Limb (tissue), 2 donors: ENCODE measurements around the gene TRAF5.
A peak's percentile ranks its signal among the peaks of the same experiment; 100 is the strongest.
"Not testable (repeated sequence)": the region's sequence is repeated elsewhere in the genome, so short reads cannot be mapped to it uniquely, and the experiment has no call there.

Experiments
- DNase-seq, 2 donors: peaks; one replicate each; pipeline ENCODE4 v3.0.0-alpha.2; 2016; ENCODE audit errors: extremely low spot score in 2 of 2

TRAF5 gene

DNA sequence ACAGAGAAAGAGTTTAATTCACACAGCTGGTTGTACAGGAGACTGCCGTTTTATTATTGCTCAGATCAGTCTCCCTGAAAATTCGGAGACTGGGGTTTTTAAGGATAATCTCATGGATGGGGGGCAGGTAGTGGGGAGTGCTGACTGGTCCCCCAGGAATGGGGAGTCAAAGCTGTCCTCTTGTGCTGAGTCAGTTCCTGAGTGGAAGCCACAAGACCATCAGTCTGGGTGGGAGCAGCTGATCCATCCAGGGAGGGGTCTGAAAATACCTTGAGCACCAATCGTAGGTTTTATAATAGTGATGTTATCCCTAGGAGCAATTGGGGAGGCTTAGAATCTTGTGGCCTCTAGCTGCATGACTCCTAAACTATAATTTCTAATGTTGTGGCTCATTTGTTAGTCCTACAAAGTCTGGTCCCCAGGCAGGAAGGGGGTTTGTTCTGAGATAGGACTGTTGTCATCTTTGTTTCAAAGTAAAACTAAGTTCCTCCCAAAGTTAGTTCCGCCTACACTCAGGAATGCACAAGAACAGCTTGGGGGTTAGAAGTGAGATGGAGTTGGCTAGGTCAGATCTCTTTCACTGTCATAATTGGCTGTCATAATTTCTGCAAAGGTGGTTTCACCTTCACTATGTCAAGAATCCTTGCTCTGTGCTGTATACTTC lies 50.3 kb downstream of the TRAF5 start:
- peak in 1 of 2 donors; percentile 6 for DNase-seq

DNA sequence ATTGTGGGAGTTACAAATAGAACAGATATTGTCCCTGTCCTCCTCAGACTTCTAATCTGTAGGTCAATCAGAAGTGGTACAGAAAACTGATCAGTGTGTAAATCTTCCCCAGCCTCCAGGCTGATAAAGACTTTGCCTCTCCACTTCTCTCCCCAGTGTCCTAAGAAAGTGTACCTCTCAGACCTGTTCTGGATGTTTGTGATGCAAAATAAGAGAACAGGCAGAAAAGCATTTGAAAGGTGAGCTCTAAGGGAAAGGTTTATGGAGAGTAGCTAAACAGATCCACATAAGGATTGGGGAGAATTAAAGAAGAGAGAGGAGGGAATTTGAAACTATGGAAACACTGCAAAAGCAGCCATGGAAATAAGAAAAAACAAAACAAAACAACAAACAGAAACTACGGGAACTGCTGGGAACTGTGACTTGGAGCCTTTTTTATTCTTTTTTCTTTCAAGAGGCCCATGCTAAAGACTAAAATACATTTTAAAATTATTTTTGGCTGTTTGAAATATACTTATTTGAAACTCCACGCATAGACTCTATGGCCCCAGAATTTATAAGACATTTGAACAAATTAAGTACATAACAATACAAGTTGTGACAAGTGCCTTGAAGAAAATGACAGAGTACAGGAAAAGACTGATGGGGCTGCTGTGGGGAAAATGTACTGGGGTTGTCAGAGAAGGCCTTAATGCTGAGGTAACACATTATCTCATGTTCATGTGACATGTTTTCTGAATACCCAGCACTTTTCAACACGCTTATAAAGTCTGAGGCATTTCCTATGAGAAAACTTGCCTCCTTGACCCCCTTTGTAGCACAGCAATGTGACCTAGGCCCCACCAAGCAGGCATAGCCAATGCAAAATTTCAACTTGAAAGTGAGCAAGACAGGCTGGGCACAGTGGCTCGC lies 51.2 kb downstream of the TRAF5 start:
- DNase-seq: peak in 1 of 2 donors; percentile 32

DNA sequence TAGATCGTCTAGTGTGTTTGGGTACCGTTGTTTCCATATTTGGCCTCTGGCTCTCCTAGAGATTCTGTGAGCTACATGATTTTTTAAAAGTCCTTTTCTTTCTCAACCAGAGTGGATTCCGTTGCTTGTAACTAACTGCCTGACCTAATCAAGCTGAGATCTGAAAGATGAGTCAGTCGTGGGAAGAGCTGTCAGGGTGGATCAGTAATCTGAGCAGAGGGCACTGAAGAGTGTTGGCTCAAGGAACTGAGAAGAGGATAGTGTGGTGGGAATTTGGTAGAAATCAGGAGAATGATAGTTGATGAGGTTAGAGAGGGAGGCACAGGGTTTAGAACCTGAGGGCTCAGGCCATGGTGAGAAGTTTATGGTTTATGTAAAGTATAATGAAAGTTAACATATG lies 52.2 kb downstream of the TRAF5 start:
- no peak for DNase-seq

DNA sequence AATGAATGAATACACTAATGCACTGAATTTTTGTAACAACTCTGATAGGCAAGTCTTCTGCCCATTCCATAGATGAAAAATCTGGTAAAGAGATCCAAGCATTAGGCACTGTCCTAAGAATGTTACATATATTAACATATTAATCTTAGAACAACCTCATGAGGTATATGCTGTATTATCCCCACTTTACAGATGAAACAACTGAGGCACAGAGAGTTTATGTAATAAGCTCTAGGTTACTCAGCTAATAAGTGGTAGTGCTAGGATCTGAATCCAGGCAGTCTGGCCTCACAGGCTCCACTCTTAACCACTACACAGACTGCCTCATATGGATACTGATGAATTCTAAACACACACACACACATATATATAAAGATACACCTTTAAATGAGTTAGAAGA lies 52.8 kb downstream of the TRAF5 start:
- DNase-seq: no peak

DNA sequence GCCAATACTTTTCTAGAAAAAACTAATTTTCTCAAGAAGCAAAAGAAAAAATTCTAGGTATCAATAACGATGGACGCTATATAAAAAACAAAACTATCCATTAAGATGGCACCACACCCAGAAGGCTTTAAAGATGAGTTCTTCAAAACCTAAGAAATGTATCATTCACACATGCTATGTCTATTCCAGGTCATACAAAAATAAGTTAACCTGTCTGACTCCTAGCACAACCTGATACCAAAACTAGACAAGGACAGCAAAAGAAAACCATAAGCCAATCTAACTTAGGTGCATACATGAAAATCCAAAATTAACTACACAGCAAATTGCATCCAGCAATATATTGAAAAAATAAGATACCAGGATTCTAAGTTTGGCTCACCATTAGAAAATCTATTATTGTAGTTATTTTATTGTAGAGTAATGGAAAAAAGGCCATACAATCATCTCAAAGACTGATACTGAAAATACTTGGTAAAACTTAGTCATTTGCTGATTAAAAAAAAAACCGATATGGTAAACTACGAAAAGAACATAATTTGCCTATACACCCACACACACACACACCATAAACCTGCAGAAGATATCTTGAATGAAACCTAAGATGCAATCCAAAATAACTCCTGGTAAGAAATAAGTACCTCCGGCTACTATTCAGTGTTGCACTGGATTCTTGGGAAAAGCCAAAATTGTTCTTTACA lies 55.0 kb downstream of the TRAF5 start:
- peak in 1 of 2 donors; percentile 3 for DNase-seq

DNA sequence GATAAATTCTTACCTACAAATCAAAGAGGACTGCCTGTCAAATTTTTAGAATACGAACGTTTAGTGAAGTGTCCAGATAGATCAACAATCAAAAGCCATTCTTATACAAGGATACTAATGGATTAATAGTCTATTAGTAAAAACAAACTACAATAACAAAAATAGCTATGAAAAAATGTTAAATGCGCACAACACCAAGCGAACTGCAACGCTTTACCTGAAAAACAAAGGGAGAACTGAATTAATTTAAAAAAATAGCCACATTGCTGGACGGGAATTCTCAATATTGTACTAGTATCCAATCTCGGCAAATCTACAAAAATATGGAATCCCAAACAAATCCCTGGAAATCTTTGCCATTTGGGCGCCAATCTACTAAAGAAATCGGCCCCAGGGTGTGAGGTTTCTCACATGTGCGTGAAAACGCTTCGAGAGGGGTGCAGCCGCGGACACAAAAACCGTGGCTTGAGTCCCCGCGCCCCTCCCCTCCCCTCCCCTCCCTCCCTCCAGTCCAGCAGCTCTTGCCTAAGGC lies 55.6 kb downstream of the TRAF5 start:
- peak in 1 of 2 donors; percentile 1 for DNase-seq

DNA sequence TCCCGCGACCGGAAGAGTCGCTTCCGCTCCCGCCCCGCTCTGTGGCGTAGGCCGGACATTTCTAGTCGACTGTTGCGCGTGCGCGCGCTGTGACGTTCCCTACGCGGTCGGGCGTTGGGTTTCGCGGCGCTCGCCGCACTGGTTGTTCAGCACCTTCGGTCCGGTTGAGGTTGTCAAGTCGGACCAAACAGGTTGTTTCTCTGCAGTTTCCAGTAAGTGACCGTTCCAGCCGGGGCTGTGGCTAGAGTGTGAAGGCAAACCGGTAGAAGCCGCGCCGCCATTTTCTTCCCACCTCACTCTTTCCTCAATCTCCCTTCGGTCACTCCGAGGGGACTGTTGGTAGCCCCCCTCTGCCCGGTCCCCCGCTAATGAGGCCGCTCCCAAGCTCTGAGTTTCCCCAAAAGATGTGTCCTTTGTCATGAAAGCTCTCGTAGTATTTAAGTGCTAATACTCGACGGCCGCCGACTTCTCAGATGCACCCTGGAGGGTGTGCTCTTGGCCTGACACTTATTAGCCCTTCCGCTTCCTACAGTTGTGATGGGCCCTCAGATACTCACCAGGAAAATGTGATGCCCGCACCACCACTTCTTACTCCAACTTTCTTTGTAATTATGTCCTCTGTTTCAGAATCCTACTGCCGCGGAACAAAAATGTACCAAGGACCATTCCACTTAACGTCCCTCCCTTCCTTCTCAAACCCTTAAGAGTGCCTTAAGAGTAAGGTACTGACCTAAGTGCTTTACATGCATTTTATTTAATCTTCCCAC lies 56.3 kb downstream of the TRAF5 start:
- peak; percentile 93 to 95 for DNase-seq

DNA sequence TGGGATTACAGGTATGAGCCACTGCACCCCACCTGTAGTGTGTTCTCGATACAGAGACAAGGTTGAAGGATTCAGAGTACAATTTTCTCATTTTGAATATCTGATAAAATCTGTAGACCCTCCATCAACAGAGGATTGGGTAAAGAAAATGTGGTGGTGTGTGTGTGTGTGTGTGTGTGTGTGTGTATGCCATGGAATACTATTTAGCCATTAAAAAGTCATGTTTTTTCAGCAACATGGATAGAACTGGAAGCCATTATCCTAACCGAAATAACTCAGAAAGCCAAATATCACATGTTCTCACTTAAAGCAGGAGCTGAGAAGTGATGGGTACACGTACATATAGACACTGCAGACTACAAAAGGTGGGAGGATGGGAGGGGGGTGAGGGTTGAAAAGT lies 57.9 kb downstream of the TRAF5 start:
- DNase-seq: no peak

DNA sequence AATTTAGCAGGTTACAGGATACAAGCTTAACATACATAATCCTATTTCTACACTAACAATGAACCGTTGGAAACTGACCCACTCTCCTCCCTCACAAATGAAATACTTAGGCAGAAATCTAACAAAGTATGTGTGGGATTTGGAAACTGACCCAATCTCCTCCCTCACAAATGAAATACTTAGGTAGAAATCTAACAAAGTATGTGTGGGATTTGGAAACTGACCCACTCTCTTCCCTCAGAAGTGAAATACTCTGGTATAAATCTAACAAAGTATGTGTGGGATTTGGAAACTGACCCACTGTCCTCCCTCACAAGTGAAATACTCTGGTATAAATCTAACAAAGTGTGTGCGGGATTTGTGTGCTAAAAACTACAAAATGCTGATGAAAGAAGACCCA lies 60.3 kb downstream of the TRAF5 start:
- no peak for DNase-seq

DNA sequence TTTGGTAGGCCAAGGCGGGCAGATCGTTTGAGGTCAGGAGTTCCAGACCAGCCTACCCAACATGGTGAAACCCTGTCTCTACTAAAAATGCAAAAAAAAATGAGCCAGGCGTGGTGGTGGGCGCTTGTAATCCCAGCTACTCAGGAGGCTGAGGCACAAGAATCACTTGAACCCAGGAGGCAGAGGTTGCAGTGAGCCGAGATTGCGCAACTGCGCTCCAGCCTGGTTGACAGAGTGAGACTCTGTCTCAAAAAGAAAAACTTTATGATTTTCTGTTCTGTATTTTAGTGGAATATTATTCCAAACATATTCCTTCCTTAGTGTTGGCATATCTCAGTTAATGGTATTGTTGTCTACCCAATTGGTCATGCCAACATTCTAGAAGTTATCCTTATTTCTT lies 64.2 kb downstream of the TRAF5 start:
- DNase-seq: not testable (repeated sequence)

DNA sequence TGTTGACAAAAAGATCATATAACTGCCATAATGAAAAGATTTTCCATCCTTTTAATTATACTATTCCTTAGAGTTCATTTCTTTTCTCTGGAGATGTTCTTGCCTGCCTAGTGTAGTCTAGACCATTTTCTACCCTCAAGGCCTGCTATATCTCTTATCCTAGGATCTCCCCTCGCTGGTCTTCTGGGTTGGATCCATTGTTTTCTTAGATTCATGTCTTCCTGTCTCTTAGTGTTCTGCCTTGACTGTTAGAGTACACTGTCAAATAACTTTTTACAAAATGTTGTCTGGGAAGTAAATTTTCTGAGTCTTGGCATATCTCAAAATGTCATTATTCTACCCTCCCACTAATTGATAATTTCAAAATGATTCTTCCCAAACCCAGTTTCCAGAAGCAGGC lies 66.6 kb downstream of the TRAF5 start:
- no peak for DNase-seq

DNA sequence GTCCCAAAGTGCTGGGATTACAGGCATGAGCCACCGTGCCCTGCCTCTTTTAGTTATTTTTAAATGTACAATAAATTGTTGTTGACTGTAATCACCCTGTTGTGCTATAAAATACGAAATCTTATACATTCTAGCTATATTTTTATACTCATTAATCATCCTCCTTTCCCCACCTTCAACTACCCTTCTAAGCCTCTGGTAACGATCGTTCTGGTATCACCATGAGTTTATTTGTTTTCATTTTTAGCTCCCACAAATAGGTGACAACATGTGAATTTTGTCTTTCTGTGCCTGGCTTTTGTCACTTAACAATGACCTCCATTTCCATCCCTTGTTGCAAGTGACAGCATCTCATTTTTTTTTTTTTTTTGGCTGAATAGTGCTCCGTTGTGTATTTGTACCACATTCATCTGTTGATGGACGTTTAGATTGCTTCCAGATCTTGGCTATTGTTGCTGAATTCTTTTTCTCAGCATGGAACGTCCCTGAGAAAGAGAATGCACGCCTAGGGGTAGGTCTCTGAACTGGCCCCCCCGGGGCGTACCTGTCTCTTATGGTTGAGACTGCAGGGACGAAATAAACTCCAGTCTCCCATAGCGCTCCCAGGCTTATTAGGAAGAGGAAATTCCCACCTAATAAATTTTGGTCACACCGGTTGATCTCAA lies 71.8 kb downstream of the TRAF5 start:
- DNase-seq: not testable (repeated sequence)

DNA sequence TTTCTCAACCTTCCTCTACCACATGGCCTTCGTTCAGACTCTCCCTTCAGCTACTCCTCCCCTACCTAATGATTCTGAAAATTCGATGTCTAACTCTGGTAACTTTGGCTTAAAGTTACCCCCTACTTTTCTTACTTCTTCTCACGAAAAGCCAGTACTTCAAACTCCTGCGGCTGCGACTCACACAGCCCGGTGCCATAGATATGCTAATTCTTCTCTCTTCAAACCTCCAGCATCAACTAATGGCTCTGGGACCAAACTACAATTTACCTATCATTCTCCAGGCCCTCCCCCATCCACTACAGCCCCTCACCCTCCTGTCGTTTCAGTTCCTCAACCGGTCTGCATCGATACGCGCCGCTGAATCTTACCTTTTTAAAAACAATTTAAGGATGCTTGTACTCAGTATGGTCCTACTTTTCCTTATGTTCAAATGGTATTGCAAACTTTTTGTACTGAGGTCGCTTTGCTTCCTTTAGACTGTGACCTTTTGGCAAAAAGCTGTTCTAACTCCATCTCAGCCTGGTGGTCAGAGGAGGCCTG lies 73.3 kb downstream of the TRAF5 start:
- not testable (repeated sequence) for DNase-seq

DNA sequence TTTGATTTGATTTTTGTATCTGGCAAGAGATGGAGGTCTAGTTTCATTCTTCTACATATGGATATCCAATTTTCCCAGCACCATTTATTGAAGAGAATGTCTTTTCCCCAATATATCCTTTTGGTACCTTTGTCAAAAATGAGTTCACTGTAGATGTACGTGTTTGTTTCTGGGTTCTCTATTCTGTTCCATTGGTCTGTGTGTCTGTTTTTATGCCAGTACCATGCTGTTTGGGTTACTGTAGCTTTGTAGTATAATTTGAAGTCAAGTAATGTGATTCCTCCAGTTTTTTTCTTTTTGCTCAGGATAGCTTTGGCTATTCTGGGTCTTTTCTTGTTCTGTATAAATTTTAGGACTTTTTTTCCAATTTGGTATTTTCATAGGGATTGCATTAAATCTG lies 75.1 kb downstream of the TRAF5 start:
- not testable (repeated sequence) for DNase-seq

DNA sequence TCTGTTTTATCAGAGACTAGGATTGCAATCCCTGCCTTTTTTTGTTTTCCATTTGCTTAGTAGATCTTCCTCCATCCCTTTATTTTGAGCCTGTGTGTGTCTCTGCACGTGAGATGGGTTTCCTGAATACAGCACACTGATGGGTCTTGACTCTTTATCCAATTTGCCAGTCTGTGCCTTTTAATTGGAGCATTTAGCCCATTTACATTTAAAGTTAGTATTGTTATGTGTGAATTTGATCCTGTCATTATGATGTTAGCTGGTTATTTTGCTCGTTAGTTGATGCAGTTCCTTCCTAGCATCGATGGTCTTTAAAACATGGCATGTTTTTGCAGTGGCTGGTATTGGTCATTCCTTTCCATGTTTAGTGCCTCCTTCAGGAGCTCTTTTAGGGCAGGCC lies 79.5 kb downstream of the TRAF5 start:
- DNase-seq: not testable (repeated sequence)

DNA sequence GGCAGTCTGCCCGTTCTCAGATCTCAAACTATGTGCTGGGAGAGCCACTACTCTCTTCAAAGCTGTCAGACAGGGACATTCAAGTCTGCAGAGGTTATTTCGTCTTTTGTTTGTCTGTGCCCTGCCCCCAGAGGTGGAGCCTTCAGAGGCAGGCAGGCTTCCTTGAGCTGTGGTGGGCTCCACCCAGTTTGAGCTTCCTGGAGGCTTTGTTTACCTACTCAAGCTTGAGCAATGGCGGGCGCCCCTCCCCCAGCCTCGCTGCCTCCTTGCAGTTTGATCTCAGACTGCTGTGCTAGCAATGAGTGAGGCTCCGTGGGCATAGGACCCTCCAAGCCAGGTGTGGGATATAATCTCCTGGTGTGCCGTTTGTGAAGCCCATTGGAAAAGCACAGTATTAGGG lies 81.1 kb downstream of the TRAF5 start:
- DNase-seq: not testable (repeated sequence)

DNA sequence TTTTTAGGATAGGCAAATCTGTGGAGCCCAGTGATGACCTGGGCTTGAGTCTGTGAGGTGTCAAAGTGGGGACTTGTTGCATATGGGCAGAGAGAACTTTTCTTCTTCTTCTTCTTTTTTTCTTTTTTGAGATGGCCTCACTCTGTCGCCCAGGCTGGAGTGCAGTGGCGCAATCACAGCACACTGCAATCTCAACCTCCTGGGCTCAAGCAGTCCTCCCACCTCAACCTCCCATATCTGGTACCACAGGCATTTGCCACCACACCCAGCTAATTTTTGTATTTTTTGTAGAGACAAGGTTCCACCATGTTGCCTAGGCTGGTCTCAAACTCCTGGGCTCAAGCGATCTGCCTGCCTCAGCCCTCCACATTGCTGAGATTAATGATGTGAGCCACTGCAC lies 85.0 kb downstream of the TRAF5 start:
- no peak for DNase-seq

DNA sequence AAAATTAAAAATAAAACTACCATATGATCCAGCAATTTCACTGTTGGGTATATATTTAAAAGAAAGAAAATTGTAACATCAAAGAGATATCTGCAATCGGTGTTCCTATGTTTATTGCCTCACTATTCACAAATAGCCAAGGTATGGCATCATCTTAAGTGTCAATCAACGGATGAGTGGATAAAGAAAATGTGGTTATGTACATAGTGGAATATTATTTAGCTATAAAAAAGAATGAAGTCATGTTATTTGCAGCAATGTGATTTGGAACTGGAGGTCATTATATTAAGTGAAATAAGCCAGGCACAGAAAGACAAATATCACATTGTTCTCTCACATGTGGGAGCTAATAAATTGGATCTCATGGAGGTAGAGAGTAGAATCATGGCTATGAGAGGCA lies 89.1 kb downstream of the TRAF5 start:
- DNase-seq: no peak

DNA sequence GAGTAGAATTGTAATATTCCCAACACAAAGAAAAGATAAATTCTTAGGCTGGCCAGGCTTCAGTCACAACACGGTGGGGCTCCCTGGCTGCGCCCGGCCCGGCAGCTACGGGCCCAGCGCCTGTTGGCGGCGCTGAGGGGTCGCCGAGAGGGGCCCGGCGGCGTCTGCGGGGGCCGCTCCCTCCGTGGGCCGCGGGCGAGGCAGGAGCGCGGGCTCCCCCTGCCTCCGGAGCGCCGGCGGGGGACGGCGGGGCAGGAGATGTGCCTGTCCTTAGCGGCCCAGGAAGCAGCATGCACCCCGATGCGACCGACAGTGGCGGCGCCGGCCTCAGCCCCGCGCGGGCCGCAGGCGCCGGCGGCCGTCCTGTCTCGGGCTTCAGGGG lies 89.6 kb downstream of the TRAF5 start:
- DNase-seq: peak; percentile 5 to 59

DNA sequence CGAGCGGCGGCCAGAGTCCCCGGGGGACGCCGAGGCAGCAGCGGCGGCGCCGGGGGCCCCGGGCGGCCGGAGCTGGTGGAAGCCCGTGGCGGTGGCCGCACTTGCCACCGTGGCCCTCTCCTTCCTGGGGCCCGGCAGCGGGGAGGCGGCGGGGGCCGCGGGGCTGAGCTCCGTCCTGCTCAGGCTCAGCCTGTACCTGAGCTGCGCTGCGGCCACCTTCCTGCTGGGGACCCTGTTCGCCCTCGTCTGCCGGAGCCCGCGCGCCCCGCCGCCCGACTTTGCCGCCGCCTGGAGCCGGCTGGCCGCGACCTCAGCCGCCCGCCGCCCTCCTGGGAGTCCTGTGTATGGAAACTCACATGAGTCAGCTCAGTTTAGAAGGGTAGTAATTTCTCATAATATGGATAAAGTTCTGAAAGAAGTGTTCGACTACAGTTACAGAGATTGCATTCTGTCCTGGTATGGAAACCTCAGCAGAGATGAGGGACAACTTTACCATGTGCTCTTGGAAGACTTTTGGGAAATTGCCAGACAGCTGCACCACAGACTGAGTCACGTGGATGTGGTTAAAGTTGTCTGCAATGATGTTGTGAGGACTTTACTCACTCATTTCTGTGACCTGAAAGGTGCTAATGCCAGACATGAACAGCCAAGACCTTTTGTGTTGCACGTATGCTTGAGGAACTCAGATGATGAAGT lies 90.1 kb downstream of the TRAF5 start:
- DNase-seq: peak; percentile 14 to 55
